ENCODE measurements around the gene GRAMD1B.

- TF ChIP-seq CTCF (IDR thresholded peaks at IDR 0.05) = no peak
- no peak for TF ChIP-seq POLR2A (IDR thresholded peaks at IDR 0.05)
Observed at GRCh38 chr11:123581651-123582399, 151.8 kb downstream of the GRAMD1B start.
